ENCODE data around the gene APOM. TPM values are rescaled to one million over a fixed set of nuclear protein-coding genes. Genes with fewer than 3 reads are reported as not detected.

The APOM gene
- total and polyA plus RNA-seq, 4 donors = 0.40 to 9.5 (median 6.2) TPM

DNA sequence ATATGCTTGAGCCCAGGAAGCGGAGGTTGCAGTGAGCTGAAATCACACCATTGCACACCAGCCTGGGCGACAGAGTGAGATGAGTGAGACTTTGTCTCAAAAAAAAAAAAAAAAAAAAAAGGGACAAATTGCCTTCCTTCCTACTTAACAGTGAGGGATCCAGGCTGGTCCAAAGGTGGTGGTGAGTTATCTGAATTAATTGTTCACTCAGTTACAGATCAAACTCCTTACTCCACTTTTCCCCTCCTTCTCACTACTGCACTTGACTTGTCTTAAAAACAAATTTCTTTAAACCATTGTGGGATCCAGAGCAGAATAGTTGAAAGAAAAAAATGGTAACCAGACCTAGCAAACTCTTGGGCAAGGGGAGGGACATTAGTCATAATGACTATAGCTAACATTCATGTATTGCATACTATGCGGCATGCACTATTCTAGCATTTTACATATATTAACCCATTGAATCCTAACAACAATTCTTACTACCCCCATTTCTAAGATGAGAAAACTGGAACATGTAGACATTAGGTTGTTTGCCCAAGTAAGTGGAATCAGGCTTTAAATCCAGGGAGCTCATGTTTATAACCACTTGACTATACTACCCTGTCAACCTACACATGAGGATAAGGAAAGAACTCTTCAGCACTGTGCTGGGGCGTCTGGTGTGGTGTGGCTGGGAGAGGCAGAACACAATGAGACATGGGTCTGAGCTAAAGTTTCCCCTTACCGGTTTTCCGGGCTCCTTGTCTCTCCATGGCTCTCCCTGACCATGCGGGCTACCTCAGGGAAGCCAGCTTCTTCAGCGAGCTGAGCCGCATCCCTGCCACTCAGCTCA is 7.6 kb downstream of the APOM start:
- Histone ChIP-seq H3K27me3 (ENCODE audit: control insufficient read depth, insufficient read depth, low read length) (no peaks in the 10 kb centered on the region), H3K36me3 (ENCODE audit: control insufficient read depth, insufficient read depth, low read length) (peaks cover 46% of the 10 kb centered on the region), H3K4me3 (ENCODE audit: low read depth, low read length) (peak overlapping the region; percentile 93), H3K9me3 (ENCODE audit: control insufficient read depth, insufficient read depth, low read length) (no peaks in the 10 kb centered on the region), H3K27ac (ENCODE audit: low read depth, low read length) (peak overlapping the region; percentile 99), H3K4me1 (ENCODE audit: control insufficient read depth, insufficient read depth, low read length) (peaks cover 60% of the 10 kb centered on the region)
- 58% methylated on average over 5 of the region's 9 CpGs for WGBS (ENCODE audit: insufficient coverage)
- DNase-seq (ENCODE audit: low read depth in 4 of 6, low spot score in 6 of 6) = no peak

DNA sequence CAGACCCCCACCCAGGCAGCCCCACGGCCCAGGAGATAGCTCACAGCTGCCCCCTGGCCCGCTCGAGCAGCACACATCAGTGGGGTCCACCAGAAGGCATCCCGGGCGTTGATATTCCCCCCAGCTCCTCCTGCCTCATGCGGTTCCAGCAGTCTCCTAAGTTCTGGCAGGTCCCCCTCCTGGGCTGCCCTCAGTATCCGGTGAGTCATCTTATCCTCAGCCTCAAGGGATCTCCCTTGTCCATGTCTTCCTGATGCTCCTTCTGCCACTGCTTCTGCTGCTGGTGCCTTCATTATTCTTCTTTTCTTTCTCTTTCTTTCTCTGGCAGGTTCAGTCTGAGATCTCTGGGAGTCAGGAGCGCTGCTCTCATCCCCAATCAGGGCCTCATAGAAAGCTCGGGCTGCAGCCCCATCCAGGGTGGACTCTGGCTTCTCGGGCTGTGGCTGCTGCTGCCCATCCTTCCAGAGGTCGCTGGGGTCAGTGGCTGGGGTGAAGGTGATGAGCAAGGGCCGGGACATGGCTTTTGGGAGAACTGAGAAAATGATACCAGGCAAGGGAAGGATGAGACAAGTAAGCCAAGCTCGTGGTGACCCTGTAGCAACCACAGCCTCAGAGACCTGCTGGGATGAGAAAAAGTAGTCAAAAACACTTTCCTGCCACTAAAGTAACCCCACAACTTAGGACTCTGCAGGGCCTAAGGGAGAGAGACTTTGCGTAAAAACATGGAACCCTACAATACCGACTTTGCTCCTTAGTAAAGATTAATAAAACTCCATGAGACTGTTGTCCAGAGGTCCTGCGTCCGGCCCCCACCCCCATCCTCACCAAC is 8.5 kb downstream of the APOM start:
- H3K4me3 ChIP-seq (ENCODE audit: low read depth, low read length) = peak overlapping the region; percentile 93
- DNase-seq (ENCODE audit: low read depth in 4 of 6, low spot score in 6 of 6) = no peak
- no peaks in the 10 kb centered on the region for H3K9me3 ChIP-seq (ENCODE audit: control insufficient read depth, insufficient read depth, low read length)
- H3K36me3 ChIP-seq (ENCODE audit: control insufficient read depth, insufficient read depth, low read length) = peaks cover 49% of the 10 kb centered on the region
- peaks cover 54% of the 10 kb centered on the region for H3K4me1 ChIP-seq (ENCODE audit: control insufficient read depth, insufficient read depth, low read length)
- H3K27ac ChIP-seq (ENCODE audit: low read depth, low read length) = peak overlapping the region; percentile 99
- H3K27me3 ChIP-seq (ENCODE audit: control insufficient read depth, insufficient read depth, low read length) = no peaks in the 10 kb centered on the region
- 23% methylated on average over 16 of the region's 17 CpGs for WGBS (ENCODE audit: insufficient coverage)

DNA sequence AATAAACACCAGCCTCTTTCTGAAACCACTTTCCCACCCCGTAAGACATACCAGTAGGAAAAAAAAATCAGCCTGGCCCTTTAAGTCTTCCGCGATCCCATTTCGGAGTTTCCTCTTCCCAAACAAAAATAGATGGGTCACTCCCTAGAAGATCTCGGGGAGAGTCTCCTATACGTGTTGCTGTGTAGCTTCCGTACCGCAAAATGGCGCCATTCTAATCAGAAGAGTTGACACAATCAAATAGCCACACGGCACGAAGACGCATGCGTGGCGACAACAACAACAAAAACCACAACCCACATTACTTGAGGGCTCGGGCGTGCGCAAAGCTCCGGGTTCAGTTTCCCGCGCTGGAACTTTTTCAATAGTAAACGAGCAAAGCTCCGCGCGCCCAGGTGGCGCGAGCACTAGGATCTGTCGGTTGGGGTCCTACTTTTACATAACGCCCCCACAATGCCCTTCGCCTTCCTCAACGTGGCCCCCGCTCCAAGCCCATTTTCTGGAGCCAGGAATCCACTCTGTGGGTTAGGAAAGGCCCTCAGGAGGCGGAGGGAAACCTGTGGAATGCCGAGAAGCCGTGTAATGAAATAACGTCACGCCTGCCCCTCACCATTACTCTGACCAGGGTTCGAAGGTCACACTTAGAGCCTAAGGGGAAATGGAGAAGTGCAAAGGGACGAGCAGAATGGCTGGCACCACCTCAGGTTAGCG is 9.3 kb downstream of the APOM start, which contains the start of gene GPANK1:
Gene GPANK1, minus strand, starts transcription at position 208 of the 711 bp plus-strand sequence. CDS start 519 bp downstream, outside the sequence.
- peak within 1 kb of the TSS; percentile 99 for H3K27ac ChIP-seq (ENCODE audit: low read depth, low read length)
- H3K27me3 ChIP-seq (ENCODE audit: control insufficient read depth, insufficient read depth, low read length) = no peaks in the 10 kb centered on the region
- WGBS (ENCODE audit: insufficient coverage) = 0% methylated on average over 32 of the region's 39 CpGs
- peak within 1 kb of the TSS; percentile 93 for H3K4me3 ChIP-seq (ENCODE audit: low read depth, low read length)
- peaks cover 46% of the 10 kb centered on the region for H3K4me1 ChIP-seq (ENCODE audit: control insufficient read depth, insufficient read depth, low read length)
- H3K9me3 ChIP-seq (ENCODE audit: control insufficient read depth, insufficient read depth, low read length) = no peaks in the 10 kb centered on the region
- peaks cover 50% of the 10 kb centered on the region for H3K36me3 ChIP-seq (ENCODE audit: control insufficient read depth, insufficient read depth, low read length)
- peak; percentile 84 to 98 (median 90) for DNase-seq (ENCODE audit: low read depth in 4 of 6, low spot score in 6 of 6)

DNA sequence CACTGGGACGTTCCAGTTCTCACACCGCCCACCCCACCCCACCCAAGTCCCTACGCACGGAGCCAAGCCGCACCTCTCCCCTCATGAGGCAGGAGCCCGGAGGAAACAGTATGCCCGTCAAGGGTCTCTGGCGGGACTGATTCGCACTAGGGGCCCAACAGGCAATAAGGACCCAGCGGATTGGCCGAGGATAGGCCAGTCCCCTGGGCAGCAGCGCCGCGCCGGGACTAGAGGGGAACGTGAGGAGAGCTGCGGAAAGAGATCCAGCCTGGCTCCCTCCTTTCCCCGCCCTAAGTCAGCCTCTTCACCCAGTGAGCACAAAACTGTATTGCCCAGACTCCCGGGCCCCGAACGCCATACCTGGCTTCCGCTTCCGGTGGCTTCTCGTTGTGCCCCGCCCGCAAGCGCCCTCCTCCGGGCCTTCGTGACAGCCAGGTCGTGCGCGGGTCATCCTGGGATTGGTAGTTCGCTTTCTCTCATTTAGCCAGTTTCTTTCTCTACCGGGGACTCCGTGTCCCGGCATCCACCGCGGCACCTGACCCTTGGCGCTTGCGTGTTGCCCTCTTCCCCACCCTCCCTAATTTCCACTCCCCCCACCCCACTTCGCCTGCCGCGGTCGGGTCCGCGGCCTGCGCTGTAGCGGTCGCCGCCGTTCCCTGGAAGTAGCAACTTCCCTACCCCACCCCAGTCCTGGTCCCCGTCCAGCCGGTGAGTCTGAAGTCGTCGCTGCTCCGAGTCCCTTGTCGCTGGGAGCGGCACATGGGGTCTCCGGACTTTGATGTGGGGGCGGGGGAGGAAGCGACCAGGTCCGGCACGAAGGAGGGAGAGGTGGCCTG is 10.0 kb downstream of the APOM start, which contains the start of gene CSNK2B:
Gene CSNK2B, plus strand, starts transcription at position 580 of the 836 bp plus-strand sequence. CDS start 752 bp downstream, outside the sequence.
- Histone ChIP-seq H3K9me3 (ENCODE audit: control insufficient read depth, insufficient read depth, low read length) (no peaks in the 10 kb centered on the region), H3K4me3 (ENCODE audit: low read depth, low read length) (peak within 1 kb of the TSS; percentile 93), H3K4me1 (ENCODE audit: control insufficient read depth, insufficient read depth, low read length) (peaks cover 43% of the 10 kb centered on the region), H3K27me3 (ENCODE audit: control insufficient read depth, insufficient read depth, low read length) (no peaks in the 10 kb centered on the region), H3K27ac (ENCODE audit: low read depth, low read length) (peak within 1 kb of the TSS; percentile 99), H3K36me3 (ENCODE audit: control insufficient read depth, insufficient read depth, low read length) (peaks cover 57% of the 10 kb centered on the region)
- WGBS (ENCODE audit: insufficient coverage) = under 1% methylated on average over 57 of the region's 63 CpGs
- DNase-seq (ENCODE audit: low read depth in 4 of 6, low spot score in 6 of 6) = peak; percentile 89 to 100 (median 96)

DNA sequence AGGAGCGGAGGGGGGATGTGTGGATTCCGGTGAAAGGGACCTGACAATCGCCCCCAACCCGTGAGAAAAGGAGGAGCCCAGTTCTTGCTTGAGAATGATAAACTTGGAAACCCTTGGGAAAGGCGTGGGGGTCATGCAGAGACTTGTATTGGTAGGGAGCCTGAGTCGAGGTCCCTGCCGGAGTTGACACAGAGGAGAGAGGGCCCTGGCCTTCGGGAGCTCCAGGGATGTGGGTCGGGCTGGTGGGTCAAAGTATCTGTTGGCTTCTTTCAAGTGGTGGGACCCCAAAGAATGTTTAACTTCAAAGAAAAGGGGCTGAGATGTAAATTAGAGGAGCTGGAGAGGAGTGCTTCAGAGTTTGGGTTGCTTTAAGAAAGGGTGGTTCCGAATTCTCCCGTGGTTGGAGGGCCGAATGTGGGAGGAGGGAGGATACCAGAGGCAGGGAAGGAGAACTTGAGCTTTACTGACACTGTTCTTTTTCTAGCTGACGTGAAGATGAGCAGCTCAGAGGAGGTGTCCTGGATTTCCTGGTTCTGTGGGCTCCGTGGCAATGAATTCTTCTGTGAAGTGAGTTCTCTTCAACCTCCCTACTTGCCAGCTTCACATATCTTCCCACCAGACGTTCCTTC is 10.8 kb downstream of the APOM start:
- DNase-seq (ENCODE audit: low read depth in 4 of 6, low spot score in 6 of 6) = no peak
- Histone ChIP-seq H3K9me3 (ENCODE audit: control insufficient read depth, insufficient read depth, low read length) (no peaks in the 10 kb centered on the region), H3K4me3 (ENCODE audit: low read depth, low read length) (peak overlapping the region; percentile 93), H3K27ac (ENCODE audit: low read depth, low read length) (peak overlapping the region; percentile 70), H3K27me3 (ENCODE audit: control insufficient read depth, insufficient read depth, low read length) (no peaks in the 10 kb centered on the region), H3K4me1 (ENCODE audit: control insufficient read depth, insufficient read depth, low read length) (peaks cover 35% of the 10 kb centered on the region), H3K36me3 (ENCODE audit: control insufficient read depth, insufficient read depth, low read length) (peaks cover 62% of the 10 kb centered on the region)
- 12% methylated on average over 14 of the region's 15 CpGs for WGBS (ENCODE audit: insufficient coverage)

DNA sequence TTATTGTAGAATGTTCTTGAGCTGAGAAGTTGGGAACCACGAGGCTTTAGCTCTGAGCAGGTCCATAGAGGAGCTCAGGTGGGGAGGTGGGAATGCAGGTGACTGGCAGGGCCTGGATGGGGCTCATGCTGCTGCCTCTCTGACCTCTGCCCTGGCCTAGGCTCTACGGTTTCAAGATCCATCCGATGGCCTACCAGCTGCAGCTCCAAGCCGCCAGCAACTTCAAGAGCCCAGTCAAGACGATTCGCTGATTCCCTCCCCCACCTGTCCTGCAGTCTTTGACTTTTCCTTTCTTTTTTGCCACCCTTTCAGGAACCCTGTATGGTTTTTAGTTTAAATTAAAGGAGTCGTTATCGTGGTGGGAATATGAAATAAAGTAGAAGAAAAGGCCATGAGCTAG is 14.0 kb downstream of the APOM start, which contains the start of gene LY6G5B:
Gene LY6G5B, plus strand, starts transcription at position 301 of the 400 bp plus-strand sequence. CDS start 975 bp downstream, outside the sequence.
- 91% methylated on average over 5 of the region's 8 CpGs for WGBS (ENCODE audit: insufficient coverage)
- no peak within 1 kb of the TSS for H3K4me3 ChIP-seq (ENCODE audit: low read depth, low read length)
- H3K4me1 ChIP-seq (ENCODE audit: control insufficient read depth, insufficient read depth, low read length) = peaks cover 14% of the 10 kb centered on the region
- H3K9me3 ChIP-seq (ENCODE audit: control insufficient read depth, insufficient read depth, low read length) = no peaks in the 10 kb centered on the region
- no peak within 1 kb of the TSS for H3K27ac ChIP-seq (ENCODE audit: low read depth, low read length)
- DNase-seq (ENCODE audit: low read depth in 4 of 6, low spot score in 6 of 6) = no peak
- no peaks in the 10 kb centered on the region for H3K27me3 ChIP-seq (ENCODE audit: control insufficient read depth, insufficient read depth, low read length)
- peaks cover 70% of the 10 kb centered on the region for H3K36me3 ChIP-seq (ENCODE audit: control insufficient read depth, insufficient read depth, low read length)

DNA sequence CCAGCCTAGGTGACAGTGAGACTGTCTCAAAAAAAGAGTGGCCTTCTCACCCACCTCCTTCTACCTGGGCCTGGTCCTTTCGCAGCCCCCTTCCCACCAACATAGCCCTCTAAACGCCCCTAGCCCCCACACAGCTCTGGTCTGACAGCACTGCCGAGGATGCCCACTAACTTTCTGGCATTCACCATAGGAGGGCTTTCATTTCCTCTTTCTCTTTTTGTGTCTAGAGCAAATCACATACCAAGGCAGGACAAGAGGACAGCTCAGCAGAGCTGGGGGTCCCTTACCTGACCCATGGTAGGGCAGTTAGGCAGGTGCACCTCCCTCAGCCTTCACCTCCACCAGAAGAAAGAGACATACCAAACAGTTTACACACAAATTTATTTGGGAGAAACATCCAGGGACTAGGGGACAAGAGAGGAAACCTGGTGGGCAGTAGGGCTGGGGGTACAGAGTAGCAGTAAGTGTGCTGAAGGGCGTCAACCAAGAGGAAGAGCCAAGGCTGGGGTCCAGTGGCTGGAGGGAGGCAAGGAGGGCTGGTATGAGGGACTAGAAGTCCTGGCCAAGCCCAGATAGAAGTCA is 20.7 kb downstream of the APOM start:
- WGBS (ENCODE audit: insufficient coverage) = 72% methylated on average over 4 of the region's 4 CpGs
- Histone ChIP-seq H3K36me3 (ENCODE audit: control insufficient read depth, insufficient read depth, low read length) (peaks cover 31% of the 10 kb centered on the region), H3K4me3 (ENCODE audit: low read depth, low read length) (no peak overlapping the region), H3K27ac (ENCODE audit: low read depth, low read length) (no peak overlapping the region), H3K27me3 (ENCODE audit: control insufficient read depth, insufficient read depth, low read length) (no peaks in the 10 kb centered on the region), H3K4me1 (ENCODE audit: control insufficient read depth, insufficient read depth, low read length) (peaks cover 14% of the 10 kb centered on the region), H3K9me3 (ENCODE audit: control insufficient read depth, insufficient read depth, low read length) (no peaks in the 10 kb centered on the region)
- no peak for DNase-seq (ENCODE audit: low read depth in 4 of 6, low spot score in 6 of 6)

DNA sequence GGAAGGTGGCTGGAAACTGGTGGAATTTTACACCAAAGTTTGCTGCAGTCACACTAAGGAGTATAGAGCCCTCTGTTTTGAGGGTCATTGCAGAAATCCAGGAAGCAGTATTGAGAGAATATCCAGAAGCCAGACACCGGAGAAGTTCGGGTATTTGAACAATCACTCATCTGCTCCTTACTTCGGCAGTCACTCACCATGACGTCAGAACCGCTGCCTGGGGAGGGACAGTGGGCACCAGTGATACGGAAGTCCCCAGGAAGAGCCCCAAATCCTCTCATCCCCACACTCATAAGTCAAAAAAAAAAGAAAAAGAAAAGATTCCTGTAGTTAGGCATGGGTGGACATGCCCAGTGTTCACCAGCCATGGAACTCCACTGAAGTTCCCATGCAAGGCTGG is 21.2 kb downstream of the APOM start:
- H3K27me3 ChIP-seq (ENCODE audit: control insufficient read depth, insufficient read depth, low read length) = no peaks in the 10 kb centered on the region
- no peak for DNase-seq (ENCODE audit: low read depth in 4 of 6, low spot score in 6 of 6)
- peaks cover 18% of the 10 kb centered on the region for H3K4me1 ChIP-seq (ENCODE audit: control insufficient read depth, insufficient read depth, low read length)
- 77% methylated on average over 3 of the region's 6 CpGs for WGBS (ENCODE audit: insufficient coverage)
- H3K4me3 ChIP-seq (ENCODE audit: low read depth, low read length) = no peak overlapping the region
- H3K9me3 ChIP-seq (ENCODE audit: control insufficient read depth, insufficient read depth, low read length) = no peaks in the 10 kb centered on the region
- peaks cover 26% of the 10 kb centered on the region for H3K36me3 ChIP-seq (ENCODE audit: control insufficient read depth, insufficient read depth, low read length)
- H3K27ac ChIP-seq (ENCODE audit: low read depth, low read length) = no peak overlapping the region

All from spinal cord (tissue), 10 donors.